ENCODE measurements around the gene PRKN. TPM values are rescaled to one million over a fixed set of nuclear protein-coding genes. Genes with fewer than 3 reads are reported as not detected.

Gene PRKN
- total RNA-seq, 4 donors from 2014 or later, result 4.5 to 12.3 (median 9.0) TPM

DNA sequence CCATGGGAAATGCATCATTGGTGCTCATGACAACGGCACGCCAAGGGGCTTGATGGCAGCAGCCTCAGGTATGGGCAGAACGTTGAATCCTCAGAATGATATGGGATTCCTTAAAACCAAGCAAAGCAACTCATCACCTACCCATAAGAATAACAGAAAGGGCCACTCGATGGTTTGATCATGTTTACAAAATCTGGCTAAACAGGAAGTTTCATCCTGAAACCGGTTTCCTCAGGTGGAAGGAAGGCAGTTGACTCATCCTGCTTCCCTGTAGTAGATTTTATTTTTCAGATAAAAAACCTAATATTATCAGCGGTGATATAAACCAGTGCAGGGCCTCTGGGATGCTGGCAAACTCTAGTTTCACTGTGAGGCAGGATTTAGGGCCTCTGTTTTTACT is 1316.8 kb downstream of the PRKN start:
- intact Hi-C loops (cut with DNase I; ENCODE audit: low total_unique reads), result loop anchor here (10.0 kb wide), 1 partner anchor 284 kb away; no protein-coding TSS in a partner anchor
- in situ Hi-C loops (cut with MboI; ENCODE audit: low pct_ligation_motif_present in 1 of 4, low pct_unique_long_range_greater_than_20kb in 1 of 4, low sequenced_read_pairs in 3 of 4), result loop anchor here in 2 of 4 donors (25.0 kb wide), 2 partner anchors 277 to 1327 kb away; partner anchors contain the start of genes PACRG (in 1 of the 2) and PRKN (in 1 of the 2)
- TF ChIP-seq POLR2AphosphoS5 (IDR thresholded peaks at IDR 0.05) (no peak), EP300 (IDR thresholded peaks at IDR 0.05; ENCODE audit: low read depth) (no peak), POLR2A (IDR thresholded peaks at IDR 0.05) (no peak)
- TF ChIP-seq, protein P1, sequence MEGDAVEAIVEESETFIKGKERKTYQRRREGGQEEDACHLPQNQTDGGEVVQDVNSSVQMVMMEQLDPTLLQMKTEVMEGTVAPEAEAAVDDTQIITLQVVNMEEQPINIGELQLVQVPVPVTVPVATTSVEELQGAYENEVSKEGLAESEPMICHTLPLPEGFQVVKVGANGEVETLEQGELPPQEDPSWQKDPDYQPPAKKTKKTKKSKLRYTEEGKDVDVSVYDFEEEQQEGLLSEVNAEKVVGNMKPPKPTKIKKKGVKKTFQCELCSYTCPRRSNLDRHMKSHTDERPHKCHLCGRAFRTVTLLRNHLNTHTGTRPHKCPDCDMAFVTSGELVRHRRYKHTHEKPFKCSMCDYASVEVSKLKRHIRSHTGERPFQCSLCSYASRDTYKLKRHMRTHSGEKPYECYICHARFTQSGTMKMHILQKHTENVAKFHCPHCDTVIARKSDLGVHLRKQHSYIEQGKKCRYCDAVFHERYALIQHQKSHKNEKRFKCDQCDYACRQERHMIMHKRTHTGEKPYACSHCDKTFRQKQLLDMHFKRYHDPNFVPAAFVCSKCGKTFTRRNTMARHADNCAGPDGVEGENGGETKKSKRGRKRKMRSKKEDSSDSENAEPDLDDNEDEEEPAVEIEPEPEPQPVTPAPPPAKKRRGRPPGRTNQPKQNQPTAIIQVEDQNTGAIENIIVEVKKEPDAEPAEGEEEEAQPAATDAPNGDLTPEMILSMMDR (IDR thresholded peaks at IDR 0.05), result no peak

DNA sequence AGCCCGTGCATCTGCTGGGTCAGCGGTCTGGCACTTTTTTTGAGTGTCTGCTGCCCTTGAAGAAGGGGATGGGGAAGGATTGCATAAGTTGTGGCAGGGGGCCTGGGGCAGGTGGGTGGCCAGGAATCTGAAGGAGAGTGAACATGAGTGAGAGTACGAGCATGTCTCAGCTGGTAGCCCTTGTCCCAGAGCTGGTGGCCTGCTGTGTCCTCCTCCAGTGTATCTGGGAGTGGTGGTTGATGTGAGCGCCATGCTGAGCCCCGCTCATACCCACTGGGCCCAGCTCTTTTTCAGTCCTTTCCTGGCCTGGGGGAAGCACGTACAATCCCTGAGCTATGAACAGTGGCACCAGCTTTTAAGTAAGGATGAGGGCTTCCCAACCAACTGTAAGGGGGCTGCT is 1317.5 kb downstream of the PRKN start:
- H3K4me1 ChIP-seq, result no peaks in the 10 kb centered on the region
- 79 to 90% methylated on average over 2 to 6 of the region's 6 CpGs for WGBS, 2 donors (ENCODE audit: low coverage in 1 of 2)
- intact Hi-C loops (cut with DNase I; ENCODE audit: low total_unique reads), result loop anchor here (10.0 kb wide), 1 partner anchor 285 kb away; no protein-coding TSS in a partner anchor
- no peaks in the 10 kb centered on the region for H3K9me3 ChIP-seq
- H3K27ac ChIP-seq, result no peak overlapping the region
- H3K36me3 ChIP-seq, result no peaks in the 10 kb centered on the region
- H3K4me3 ChIP-seq, result no peak overlapping the region
- no peak for DNase-seq
- in situ Hi-C loops (cut with MboI; ENCODE audit: low pct_ligation_motif_present in 1 of 4, low pct_unique_long_range_greater_than_20kb in 1 of 4, low sequenced_read_pairs in 3 of 4), result loop anchor here in 2 of 4 donors (25.0 kb wide), 2 partner anchors 277 to 1327 kb away; partner anchors contain the start of genes PACRG (in 1 of the 2) and PRKN (in 1 of the 2)
- no peaks in the 10 kb centered on the region for H3K27me3 ChIP-seq
- no peak for TF ChIP-seq EP300 (IDR thresholded peaks at IDR 0.05; ENCODE audit: low read depth)
- TF ChIP-seq POLR2A (IDR thresholded peaks at IDR 0.05), result no peak
- TF ChIP-seq POLR2AphosphoS5 (IDR thresholded peaks at IDR 0.05), result no peak

More for the DNA sequence above, 1316.8 kb downstream of the PRKN start:
- H3K9me3 ChIP-seq, result no peaks in the 10 kb centered on the region
- no peak for DNase-seq
- H3K27me3 ChIP-seq, result no peaks in the 10 kb centered on the region
- WGBS, 2 donors (ENCODE audit: low coverage in 1 of 2), result 79 to 83% methylated on average over 4 to 6 of the region's 6 CpGs
- no peak overlapping the region for H3K4me3 ChIP-seq
- no peak overlapping the region for H3K27ac ChIP-seq
- no peaks in the 10 kb centered on the region for H3K36me3 ChIP-seq
- no peaks in the 10 kb centered on the region for H3K4me1 ChIP-seq

DNA sequence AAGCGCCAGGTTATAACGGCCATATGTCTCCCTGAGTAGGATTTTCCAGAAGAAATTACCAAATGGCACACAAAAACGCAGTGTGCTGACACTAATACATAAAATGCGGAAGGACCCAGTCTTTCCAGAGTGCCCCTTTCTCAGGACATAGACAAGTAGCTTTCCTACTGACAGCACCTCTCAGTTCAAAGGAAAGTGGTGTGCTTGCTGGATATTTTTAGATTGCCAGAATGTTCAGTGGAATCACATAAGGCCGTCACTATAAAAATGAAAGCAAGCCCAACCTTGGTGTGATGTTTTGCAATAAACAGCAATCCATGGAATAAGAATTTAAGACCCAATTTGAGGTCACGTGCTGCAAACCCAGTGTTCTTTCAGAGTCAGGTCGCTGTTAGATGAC is 1318.2 kb downstream of the PRKN start:
- intact Hi-C loops (cut with DNase I; ENCODE audit: low total_unique reads) (no loop called here), in situ Hi-C loops (cut with MboI; ENCODE audit: low pct_ligation_motif_present in 1 of 4, low pct_unique_long_range_greater_than_20kb in 1 of 4, low sequenced_read_pairs in 3 of 4) (loop anchor here in 2 of 4 donors (25.0 kb wide), 2 partner anchors 278 to 1328 kb away; partner anchors contain the start of genes PACRG (in 1 of the 2) and PRKN (in 1 of the 2))
- no peak overlapping the region for H3K4me3 ChIP-seq
- no peak for DNase-seq
- no peaks in the 10 kb centered on the region for H3K4me1 ChIP-seq
- H3K36me3 ChIP-seq, result no peaks in the 10 kb centered on the region
- TF ChIP-seq POLR2A (IDR thresholded peaks at IDR 0.05), result no peak
- TF ChIP-seq EP300 (IDR thresholded peaks at IDR 0.05; ENCODE audit: low read depth), result no peak
- no peak for TF ChIP-seq POLR2AphosphoS5 (IDR thresholded peaks at IDR 0.05)
- TF ChIP-seq, protein P1 (IDR thresholded peaks at IDR 0.05), result no peak
- no peaks in the 10 kb centered on the region for H3K9me3 ChIP-seq
- 72 to 92% methylated on average over 4 to 7 of the region's 7 CpGs for WGBS, 2 donors (ENCODE audit: low coverage in 1 of 2)
- H3K27ac ChIP-seq, result no peak overlapping the region
- no peaks in the 10 kb centered on the region for H3K27me3 ChIP-seq

DNA sequence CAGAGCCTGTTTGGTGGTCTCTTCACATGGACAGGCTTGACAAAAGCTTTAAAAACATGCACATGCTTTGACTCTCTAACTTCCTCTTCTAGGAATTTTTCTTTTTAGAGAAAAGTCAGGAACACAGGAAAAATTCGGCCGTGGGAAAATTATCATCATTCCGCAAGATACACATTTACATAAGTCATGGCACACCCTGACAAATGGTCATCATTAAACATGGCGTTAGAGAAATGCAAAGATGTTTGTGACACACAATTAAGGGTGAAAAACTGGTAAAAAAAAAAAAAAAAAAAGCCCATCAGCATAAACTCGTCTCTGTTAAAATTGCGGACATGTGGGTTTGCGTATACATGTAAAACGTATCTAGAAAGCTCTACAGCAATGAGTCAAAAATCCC is 1319.5 kb downstream of the PRKN start:
- H3K27ac ChIP-seq, result no peak overlapping the region
- H3K9me3 ChIP-seq, result no peaks in the 10 kb centered on the region
- in situ Hi-C loops (cut with MboI; ENCODE audit: low pct_ligation_motif_present in 1 of 4, low pct_unique_long_range_greater_than_20kb in 1 of 4, low sequenced_read_pairs in 3 of 4), result loop anchor here in 2 of 4 donors (25.0 kb wide), 2 partner anchors 279 to 1329 kb away; partner anchors contain the start of genes PACRG (in 1 of the 2) and PRKN (in 1 of the 2)
- no peak for TF ChIP-seq EP300 (IDR thresholded peaks at IDR 0.05; ENCODE audit: low read depth)
- TF ChIP-seq, protein P1 (IDR thresholded peaks at IDR 0.05), result no peak
- TF ChIP-seq POLR2A (IDR thresholded peaks at IDR 0.05), result no peak
- TF ChIP-seq POLR2AphosphoS5 (IDR thresholded peaks at IDR 0.05), result no peak
- 83 to 85% methylated on average over 8 of the region's 8 CpGs for WGBS, 2 donors (ENCODE audit: low coverage in 1 of 2)
- no peaks in the 10 kb centered on the region for H3K36me3 ChIP-seq
- DNase-seq, result no peak
- H3K27me3 ChIP-seq, result no peaks in the 10 kb centered on the region
- H3K4me3 ChIP-seq, result no peak overlapping the region
- intact Hi-C loops (cut with DNase I; ENCODE audit: low total_unique reads), result no loop called here
- no peaks in the 10 kb centered on the region for H3K4me1 ChIP-seq
